Activated naive CD4-positive, alpha-beta T cell treated with anti-CD3 and anti-CD28 coated beads, Interleukin-2, amount 50 U/mL, for 72 hours (primary cell): ENCODE results near the gene SCGB3A2. TPM values are rescaled to one million over a fixed set of nuclear protein-coding genes. Genes with fewer than 3 reads are reported as not detected.
"Not testable (repeated sequence)": the region's sequence is repeated elsewhere in the genome, so short reads cannot be mapped to it uniquely, and the experiment has no call there.

Source experiments
- ATAC-seq, 2 donors: fragments of 150-1000 bp; cut with Tn5 transposase; 2 replicates each; pipeline ENCODE4 v1.10.0; 2021; ENCODE audit warnings: mild to moderate bottlenecking in 2 of 2, moderate library complexity in 2 of 2
- DNase-seq, 2 donors: peaks; one replicate each; pipeline ENCODE4 v3.0.0; 2021 to 2022; ENCODE audit warnings: low spot score in 2 of 2
- H3K27ac Mint-ChIP-seq, 2 donors: one replicate each; pipeline ENCODE4 v1.8.0; 2022; ENCODE audit warnings: mild to moderate bottlenecking in 2 of 2, mixed read lengths in 2 of 2
- H3K36me3 Mint-ChIP-seq, 2 donors: one replicate each; pipeline ENCODE4 v1.8.0; 2022; ENCODE audit warnings: mixed read lengths in 2 of 2
- H3K9me3 Mint-ChIP-seq, 2 donors: one replicate each; pipeline ENCODE4 v1.8.0; 2022; ENCODE audit warnings: mixed read lengths in 2 of 2
- total RNA-seq, 2 donors: library from RNA; stranded (reverse); gene quantifications; one replicate each; pipeline ENCODE4 v1.2.3, GENCODE V29; 2022

The SCGB3A2 gene
- total RNA-seq, 2 donors from 2014 or later = not detected

DNA sequence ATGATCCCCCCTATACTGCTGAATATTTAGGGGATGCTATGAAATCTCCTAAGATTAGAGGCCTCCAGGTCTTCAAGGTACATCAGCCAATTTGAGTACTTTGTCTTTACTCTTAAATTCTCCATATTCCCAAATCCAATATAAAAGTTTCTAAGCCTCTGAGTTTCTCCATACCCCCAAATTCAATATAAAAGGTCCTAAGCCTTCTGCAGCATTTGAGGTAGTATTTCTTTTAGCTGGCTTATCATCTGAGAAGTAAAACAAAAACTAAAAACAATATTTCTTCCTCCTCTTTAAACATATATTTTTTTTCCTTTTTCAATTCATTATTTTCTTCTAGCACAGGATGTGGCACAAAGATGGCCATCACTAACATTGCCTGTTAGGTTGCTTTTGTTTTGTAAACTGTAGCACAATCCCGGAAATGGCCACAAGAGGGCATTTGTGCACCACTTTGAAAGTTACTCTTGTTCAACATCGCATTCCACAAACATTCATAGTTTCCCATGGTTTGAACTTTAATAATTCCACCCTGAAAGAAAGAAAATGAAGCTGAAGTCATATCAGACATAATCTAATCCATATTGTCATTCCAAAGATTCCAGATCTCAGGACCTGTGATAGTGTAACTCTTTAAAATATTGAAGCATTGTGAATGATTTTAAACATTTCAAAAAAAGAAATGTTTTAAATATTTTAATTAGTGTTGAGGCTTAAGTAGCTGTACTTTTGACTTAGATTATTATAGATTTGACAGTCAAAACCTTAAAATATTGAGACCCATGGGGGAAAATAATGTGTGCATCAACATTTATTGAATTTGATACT is 21.0 kb upstream of the SCGB3A2 start:
- no peaks in the 10 kb centered on the region for H3K36me3 Mint-ChIP-seq
- peak in 1 of 2 donors; percentile 28 for DNase-seq
- no peaks in the 10 kb centered on the region for H3K9me3 Mint-ChIP-seq
- no peak overlapping the region for H3K27ac Mint-ChIP-seq
- ATAC-seq = peak in 1 of 2 donors; percentile 43

DNA sequence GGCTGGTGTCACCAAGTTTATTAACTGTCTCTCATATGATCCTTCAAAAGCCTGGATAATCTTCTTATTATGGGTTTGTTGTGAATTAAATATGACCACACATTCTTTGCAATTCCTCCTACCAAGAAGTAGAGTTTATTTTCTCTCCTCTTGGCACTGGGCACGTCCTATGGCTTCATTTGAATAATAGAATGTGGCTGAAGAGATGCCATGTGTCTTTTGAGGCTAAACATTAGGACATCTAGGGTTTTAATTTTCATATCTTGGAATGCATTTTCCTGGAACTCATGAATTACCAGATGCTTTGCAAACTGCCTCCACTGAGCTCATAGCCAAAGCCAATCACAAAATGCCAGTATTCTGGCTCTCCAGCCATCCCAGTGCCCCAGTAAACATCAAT is 19.9 kb upstream of the SCGB3A2 start:
- no peak for ATAC-seq
- DNase-seq = no peak
- Mint-ChIP-seq H3K9me3 (no peaks in the 10 kb centered on the region), H3K27ac (no peak overlapping the region), H3K36me3 (no peaks in the 10 kb centered on the region)

DNA sequence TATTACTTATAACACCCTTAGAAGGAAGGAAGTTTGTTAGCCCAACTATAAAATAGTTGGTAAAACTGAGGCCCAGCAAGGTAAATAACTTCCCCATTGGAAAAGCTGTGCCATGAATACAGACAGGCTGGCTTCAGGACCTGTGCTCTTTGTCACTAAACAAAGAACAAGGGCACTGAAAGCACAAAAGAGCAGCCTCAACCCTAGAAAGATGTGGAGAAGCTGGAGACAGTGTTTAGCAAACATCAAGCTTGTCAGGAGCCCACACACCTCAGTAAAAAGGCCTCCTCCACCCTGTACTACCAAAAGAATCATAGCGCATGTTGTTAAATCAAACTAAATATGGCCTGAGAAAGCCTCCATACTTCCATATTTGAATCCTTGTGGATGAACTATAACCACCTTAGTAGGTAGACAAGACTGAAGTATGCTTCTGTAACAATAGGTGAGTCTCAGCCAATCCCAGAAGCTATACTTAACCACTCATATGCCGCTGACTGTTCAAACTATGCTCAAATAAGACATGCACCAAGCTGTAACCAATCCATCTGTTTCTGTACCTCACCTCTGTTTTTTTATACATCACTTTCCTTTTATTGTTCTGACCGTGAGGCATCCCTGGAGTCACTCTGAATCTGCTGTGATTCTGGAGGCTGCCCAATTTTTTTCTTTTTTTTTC is 18.4 kb upstream of the SCGB3A2 start:
- no peak for DNase-seq
- H3K36me3 Mint-ChIP-seq = no peaks in the 10 kb centered on the region
- H3K9me3 Mint-ChIP-seq = no peaks in the 10 kb centered on the region
- no peak for ATAC-seq
- H3K27ac Mint-ChIP-seq = no peak overlapping the region

DNA sequence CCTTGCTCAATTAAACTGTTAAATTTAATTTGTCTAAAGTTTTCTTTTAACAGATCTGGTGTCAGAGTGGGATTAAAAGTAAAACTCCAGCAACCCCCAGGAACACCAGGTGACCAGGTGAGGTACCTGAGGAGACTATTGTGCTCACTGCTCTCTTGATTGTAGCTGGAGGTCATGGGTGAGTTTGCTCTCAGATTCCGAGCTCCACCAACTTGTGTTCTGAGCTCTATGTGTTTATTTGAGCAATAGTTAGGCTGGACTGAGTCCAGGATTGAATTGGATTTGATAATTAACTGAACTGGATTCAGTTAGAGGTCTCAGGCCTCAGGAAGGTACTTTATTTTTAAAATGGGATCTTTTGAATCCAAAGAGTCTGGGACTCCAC is 17.9 kb upstream of the SCGB3A2 start:
- DNase-seq (no peak), ATAC-seq (no peak)
- Mint-ChIP-seq H3K36me3 (no peaks in the 10 kb centered on the region), H3K27ac (no peak overlapping the region), H3K9me3 (no peaks in the 10 kb centered on the region)

DNA sequence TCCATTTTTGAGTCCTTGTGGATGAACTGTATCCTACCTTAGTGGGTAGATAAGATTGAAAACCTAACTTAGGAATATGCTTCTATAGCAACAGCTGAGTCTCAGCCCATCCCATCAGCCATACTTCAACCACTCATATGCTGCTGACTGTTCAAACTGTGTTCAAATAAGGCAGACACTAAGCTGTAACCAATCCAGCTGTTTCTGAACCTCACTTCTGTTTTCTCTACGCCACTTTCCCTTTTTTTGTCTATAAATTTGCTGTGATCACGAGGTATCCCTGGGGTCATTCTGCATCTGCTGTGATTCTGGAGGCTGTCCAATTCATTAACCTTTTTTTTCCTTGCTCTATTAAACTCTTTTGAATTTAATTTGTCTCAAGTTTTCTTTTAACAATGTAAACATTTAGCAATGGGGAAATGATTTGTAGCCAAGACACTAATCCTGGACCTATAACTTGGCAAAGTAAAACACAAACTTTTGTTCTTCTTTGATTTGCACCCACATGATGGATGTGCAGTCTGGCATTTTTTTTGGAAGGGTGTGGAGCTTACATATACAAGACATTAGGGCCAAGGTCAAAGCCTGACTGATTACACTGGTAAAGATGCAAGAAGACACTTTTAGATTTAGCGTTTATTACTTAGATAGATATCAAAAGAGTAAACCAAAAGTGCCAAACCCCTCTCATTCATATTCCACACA is 14.9 kb upstream of the SCGB3A2 start:
- DNase-seq (no peak), ATAC-seq (no peak)
- no peak overlapping the region for H3K27ac Mint-ChIP-seq

DNA sequence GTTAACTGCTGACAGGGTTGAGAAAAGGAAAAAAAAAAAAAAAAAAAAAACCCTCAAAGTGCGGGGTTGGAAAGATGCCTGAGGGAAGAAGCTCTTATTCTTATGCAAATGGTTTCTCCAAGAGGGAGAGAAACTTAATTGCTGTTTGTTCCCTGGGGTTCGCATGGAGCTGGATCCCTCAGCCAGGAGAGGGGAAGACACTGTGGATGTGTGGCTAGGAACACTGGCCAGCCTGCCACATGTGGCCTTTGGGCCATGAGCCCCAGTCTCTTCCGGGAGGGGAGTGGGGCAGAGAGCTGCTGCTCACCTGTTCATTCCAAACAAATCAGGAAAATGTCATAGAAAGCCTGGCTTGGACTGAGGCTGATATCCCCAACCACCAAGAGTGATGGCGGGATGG is 9.4 kb upstream of the SCGB3A2 start:
- H3K27ac Mint-ChIP-seq = no peak overlapping the region
- peaks cover 0 to 6% of the 10 kb centered on the region in 2 donors for H3K9me3 Mint-ChIP-seq
- no peak for ATAC-seq
- no peaks in the 10 kb centered on the region for H3K36me3 Mint-ChIP-seq
- no peak for DNase-seq

More for the DNA sequence above, 14.9 kb upstream of the SCGB3A2 start:
- Mint-ChIP-seq H3K36me3 (no peaks in the 10 kb centered on the region), H3K9me3 (peaks cover 0 to 6% of the 10 kb centered on the region in 2 donors)

DNA sequence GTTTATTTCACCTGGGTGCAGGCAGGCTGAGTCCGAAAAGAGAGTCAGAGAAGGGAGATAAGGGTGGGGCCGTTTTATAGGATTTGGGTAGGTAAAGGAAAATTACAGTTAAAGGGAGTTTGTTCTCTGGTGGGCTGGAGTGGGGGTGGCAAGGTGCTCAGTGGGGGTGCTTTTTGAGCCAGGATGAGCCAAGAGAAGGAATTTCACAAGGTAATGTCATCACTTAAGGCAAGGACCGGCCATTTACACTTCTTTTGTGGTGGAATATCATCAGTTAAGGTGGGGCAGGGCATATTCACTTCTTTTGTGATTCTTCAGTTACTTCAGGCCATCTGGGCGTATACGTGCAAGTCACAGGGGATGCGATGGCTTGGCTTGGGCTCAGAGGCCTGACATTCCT is 8.6 kb upstream of the SCGB3A2 start:
- not testable (repeated sequence) for H3K9me3 Mint-ChIP-seq, H3K27ac Mint-ChIP-seq, DNase-seq, ATAC-seq, H3K36me3 Mint-ChIP-seq

DNA sequence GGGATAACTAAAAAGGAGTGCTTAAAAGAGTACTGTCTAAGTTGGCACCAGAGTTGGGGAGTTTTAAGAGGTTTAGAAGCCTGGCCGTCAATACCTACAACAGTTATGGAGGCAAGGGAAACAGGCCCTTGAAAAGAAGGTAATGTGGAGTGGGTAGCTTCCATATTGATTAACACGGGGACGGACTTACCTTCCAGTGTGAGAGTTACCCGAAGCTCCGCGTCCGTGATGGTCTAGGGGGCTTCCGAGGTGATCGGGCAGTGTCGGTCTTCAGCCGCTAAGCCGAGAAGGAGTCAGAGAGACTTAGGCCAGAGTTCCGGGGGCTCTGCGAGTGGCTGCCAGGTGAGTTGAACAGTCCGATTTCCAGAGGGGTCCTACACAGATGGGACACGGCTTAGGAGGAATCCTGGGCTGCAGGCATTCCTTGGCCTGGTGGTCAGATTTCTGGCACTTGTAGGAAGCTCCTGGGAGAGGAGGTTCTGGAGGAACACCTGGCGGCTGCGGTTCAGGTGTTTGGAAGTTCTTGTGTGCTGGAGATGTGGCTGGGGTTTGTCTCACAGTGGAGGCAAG is 6.4 kb upstream of the SCGB3A2 start:
- not testable (repeated sequence) for DNase-seq, H3K36me3 Mint-ChIP-seq

DNA sequence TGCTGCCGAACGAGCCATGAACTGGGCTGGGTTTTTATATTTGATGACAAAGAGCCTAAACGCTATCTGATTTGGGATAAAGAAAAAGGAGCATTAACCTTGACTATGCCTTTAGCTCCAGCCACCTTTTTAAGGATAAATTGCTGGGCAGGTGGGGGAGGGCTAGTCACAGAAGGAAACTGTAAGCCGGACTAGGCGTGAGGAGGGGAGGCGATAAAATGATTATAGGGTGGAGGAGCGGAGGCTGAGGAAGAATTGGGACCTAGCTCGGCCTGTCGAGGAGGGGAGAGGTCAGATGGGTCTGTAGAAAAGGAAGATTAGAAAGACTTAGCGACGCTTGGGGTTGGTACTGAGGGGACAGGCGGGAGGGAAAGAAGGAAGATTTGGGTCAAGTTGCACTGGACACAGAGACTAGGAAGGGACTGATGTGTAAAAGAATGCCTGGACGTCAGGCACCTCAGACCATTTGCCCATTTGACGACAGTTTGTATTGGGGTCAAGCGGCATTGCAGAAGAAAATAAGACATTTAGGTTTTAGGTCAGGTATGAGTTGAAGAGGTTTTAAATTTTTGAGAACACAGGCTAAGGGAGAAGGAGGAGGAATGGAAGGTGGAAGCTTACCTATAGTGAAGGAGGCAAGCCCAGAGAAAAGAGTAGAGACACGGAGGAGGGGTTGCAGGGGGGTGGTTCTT is 5.6 kb upstream of the SCGB3A2 start:
- H3K36me3 Mint-ChIP-seq, ATAC-seq, DNase-seq, H3K27ac Mint-ChIP-seq, H3K9me3 Mint-ChIP-seq: not testable (repeated sequence)

More for the DNA sequence above, 6.4 kb upstream of the SCGB3A2 start:
- H3K27ac Mint-ChIP-seq, ATAC-seq, H3K9me3 Mint-ChIP-seq: not testable (repeated sequence)

DNA sequence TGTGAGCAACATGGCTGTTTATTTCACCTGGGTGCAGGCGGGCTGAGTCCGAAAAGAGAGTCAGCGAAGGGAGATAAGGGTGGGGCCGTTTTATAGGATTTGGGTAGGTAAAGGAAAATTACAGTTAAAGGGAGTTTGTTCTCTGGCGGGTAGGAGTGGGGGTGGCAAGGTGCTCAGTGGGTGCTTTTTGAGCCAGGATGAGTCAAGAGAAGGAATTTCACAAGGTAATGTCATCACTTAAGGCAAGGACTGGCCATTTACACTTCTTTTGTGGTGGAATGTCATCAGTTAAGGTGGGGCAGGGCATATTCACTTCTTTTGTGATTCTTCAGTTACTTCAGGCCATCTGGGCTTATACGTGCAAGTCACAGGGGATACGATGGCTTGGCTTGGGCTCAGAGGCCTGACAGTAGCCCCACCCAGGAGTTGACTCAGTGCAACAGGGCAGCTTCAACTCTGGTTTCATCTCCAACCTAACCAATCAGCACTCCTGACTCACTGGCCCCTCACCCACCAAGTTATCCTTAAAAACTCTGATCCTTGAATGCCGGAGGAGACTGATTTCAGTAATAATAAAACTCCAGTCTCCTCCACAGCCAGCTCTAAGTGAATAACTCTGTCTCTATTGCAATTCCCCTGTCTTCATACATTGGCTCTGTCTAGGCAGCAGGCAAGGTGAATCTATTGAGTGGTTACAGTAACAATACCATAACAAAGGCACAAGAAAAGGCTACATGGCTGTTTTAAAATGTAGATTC is 4.2 kb upstream of the SCGB3A2 start:
- not testable (repeated sequence) for DNase-seq, H3K27ac Mint-ChIP-seq, ATAC-seq, H3K9me3 Mint-ChIP-seq, H3K36me3 Mint-ChIP-seq

DNA sequence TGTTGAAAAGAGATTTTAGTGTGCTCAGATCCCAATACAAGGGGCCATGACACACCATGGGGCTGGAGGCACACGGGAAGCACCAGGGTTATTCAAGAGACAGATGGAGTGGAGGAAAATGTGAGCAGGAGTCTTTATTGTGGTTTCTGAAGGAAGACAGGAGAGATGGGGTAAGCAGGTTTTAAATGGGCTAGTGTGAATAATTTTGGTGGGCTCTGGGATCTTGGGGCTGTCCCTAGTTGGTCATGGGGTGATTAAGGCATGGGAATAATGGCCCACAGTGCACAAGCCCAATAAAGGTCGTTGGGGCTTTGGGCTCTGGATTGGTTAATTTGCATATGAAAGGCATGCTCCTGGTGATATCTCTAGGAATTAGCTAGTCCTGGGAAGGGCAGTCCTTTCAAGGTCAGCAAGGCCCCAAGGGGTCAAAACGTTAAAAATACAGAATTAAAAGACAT is 3.6 kb upstream of the SCGB3A2 start:
- H3K27ac Mint-ChIP-seq = no peak overlapping the region
- no peak for ATAC-seq
- DNase-seq = no peak
- no peaks in the 10 kb centered on the region for H3K36me3 Mint-ChIP-seq
- H3K9me3 Mint-ChIP-seq = no peaks in the 10 kb centered on the region

DNA sequence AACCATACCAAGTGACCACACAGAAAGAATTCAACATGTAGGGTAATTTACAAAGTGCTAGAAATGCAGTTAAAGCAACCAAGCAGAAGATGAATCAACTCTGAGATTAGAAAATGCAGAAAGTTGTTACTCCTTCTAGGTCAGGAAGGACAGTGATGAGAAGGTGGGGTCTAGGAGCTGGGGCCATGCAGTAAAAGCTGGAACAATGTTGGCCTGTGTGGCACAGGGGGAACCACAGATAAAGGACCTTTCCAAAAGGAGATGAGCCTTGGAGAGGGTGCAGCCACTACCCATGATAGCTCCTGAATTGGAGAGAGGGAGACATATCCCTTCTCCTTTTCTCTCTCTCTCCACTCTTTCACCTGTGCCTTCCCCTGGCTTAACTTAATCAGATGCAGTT is 2.4 kb upstream of the SCGB3A2 start:
- Mint-ChIP-seq H3K36me3 (no peaks in the 10 kb centered on the region), H3K27ac (no peak overlapping the region)
- no peak for ATAC-seq

DNA sequence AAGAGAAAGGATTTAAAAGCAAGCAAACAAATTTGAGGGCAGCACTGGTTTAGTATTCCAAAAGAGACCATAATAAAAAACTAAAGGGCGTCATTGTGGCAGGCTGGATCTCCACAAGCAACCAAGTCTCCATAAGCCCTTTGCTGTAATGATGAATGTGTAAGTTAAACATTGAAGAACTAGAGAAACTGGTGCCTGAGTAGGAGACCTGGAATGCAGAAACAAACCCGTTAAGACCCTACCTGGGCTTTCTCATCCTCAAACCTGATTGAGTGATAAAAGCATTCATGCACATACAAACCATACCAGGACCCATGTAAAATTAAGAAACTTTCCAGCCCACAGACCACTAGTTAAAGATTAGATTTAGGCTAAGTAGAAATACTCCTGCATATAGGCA is 1.9 kb upstream of the SCGB3A2 start:
- H3K9me3 Mint-ChIP-seq = peaks cover 0 to 4% of the 10 kb centered on the region in 2 donors
- H3K36me3 Mint-ChIP-seq = no peaks in the 10 kb centered on the region
- no peak overlapping the region for H3K27ac Mint-ChIP-seq
- ATAC-seq (no peak), DNase-seq (no peak)

More for the DNA sequence above, 2.4 kb upstream of the SCGB3A2 start:
- H3K9me3 Mint-ChIP-seq = peaks cover 0 to 4% of the 10 kb centered on the region in 2 donors
- no peak for DNase-seq

DNA sequence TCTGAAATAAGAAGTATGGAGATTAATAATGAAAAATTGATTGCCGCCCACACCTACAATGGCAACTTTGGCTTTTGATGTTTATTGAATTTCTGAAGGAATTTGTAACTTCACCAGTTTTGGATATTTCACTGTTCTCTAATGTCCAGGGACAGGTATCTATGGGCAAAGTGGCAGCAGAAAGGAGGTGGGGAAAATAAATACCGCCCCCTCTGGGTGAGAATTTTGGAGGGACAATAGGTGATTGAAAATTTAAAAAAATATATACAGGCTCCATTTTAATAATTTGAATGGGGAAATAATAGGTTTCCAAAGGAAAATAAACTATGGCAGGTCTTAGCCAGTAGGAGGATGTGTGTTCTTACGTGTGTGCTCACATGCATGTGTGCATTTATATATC is 1.3 kb downstream of the SCGB3A2 start:
- ATAC-seq = no peak
- H3K36me3 Mint-ChIP-seq = no peaks in the 10 kb centered on the region
- H3K9me3 Mint-ChIP-seq = peaks cover 0 to 4% of the 10 kb centered on the region in 2 donors
- H3K27ac Mint-ChIP-seq = no peak overlapping the region
- no peak for DNase-seq

DNA sequence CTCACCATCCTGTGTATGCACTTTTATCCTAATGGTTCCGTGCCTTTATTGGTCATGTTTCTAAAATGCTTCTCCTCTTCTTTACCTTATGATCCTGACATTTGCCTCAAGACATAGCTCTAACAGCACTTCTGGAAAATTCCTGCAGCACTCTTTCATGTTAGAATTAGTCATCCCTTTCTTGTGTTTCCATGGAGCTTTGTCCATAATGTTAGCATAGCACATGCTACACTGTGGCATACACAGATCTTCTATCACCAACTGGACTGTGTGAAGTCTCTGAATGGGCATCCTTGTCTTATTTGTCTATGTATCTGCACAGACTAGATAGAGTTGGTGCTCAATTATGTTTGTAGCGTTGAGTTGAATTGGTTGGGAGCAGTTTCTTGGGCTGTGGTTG is 2.0 kb downstream of the SCGB3A2 start:
- Mint-ChIP-seq H3K27ac (no peak overlapping the region), H3K9me3 (peaks cover 0 to 4% of the 10 kb centered on the region in 2 donors), H3K36me3 (no peaks in the 10 kb centered on the region)
- DNase-seq (no peak), ATAC-seq (no peak)
